ENCODE measurements around the gene KDM5A.

KDM5A gene

DNA sequence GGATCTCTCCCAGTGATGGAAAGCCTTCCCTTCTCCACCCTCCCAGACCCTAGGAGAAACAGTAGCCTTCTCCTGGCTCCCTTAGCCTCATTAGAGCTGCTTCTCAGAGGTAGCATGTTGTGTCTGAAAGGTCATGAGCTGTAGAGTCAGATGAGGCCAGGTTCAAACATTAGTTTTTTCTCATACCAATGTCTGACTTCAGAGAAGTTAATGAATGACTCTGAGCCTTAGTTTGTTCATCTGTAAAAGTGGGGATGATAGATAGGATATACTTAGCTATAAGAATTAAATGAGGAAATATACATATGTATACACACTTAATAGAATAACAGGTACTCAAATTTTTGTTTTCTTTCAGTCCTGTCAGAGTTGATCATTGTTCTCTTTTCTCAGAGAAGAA lies 127.0 kb downstream of the KDM5A start:
- no peaks in the 10 kb centered on the region for H3K4me1 ChIP-seq (ENCODE audit: control insufficient read depth in 1 of 2, insufficient read depth in 1 of 2, low read depth in 1 of 2, low read length in 1 of 2)
- no peaks in the 10 kb centered on the region for H3K36me3 ChIP-seq
- H3K27me3 ChIP-seq: peaks cover 70% of the 10 kb centered on the region
- H3K4me3 ChIP-seq (ENCODE audit: low read depth in 1 of 2, low read length in 1 of 2): no peak overlapping the region
- H3K27ac ChIP-seq: no peak overlapping the region
- TF ChIP-seq, protein P1, sequence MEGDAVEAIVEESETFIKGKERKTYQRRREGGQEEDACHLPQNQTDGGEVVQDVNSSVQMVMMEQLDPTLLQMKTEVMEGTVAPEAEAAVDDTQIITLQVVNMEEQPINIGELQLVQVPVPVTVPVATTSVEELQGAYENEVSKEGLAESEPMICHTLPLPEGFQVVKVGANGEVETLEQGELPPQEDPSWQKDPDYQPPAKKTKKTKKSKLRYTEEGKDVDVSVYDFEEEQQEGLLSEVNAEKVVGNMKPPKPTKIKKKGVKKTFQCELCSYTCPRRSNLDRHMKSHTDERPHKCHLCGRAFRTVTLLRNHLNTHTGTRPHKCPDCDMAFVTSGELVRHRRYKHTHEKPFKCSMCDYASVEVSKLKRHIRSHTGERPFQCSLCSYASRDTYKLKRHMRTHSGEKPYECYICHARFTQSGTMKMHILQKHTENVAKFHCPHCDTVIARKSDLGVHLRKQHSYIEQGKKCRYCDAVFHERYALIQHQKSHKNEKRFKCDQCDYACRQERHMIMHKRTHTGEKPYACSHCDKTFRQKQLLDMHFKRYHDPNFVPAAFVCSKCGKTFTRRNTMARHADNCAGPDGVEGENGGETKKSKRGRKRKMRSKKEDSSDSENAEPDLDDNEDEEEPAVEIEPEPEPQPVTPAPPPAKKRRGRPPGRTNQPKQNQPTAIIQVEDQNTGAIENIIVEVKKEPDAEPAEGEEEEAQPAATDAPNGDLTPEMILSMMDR (IDR thresholded peaks at IDR 0.05): no peak
- no peaks in the 10 kb centered on the region for H3K9me3 ChIP-seq

DNA sequence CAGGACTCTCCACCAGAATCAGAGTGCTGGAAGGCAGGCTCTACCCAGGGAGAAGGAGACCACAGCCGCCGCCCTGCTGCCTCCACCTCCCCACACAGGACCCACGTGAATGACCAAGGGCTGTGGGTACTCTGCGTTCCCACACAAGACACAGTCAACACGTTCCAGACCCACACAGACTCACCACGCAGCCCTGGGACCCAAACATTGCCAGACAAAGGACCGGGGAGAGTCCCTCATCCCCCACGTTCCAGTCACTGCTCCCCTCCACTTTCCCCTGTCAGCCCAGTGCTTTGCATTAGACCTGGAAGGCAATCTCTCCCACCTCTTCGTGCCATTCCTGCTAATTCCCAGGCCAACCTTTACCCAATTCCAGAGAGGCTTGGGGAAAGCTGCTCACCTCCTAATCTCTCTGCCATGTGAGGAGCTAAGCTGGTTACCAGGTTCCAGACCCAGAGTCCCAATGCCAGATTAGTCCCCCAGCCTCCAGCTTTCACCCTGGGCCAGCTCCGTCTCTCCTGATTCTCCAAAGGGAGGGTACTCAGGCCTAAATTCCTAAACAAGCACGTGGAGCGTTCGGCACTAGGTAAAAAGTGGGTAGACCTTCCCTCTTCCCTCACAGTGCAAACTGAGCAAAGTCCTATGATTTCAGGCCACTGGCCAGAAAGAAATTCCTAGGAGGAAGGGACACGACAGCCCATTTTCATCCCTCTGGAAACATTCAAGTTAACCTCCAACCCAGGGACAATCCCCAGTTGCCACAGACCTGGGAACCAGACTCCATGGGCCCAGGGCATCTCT lies 131.4 kb downstream of the KDM5A start:
- TF ChIP-seq, protein P1 (IDR thresholded peaks at IDR 0.05): no peak
- Histone ChIP-seq H3K36me3 (no peaks in the 10 kb centered on the region), H3K4me3 (ENCODE audit: low read depth in 1 of 2, low read length in 1 of 2) (no peak overlapping the region), H3K4me1 (ENCODE audit: control insufficient read depth in 1 of 2, insufficient read depth in 1 of 2, low read depth in 1 of 2, low read length in 1 of 2) (no peaks in the 10 kb centered on the region), H3K27me3 (peaks cover 72% of the 10 kb centered on the region), H3K9me3 (no peaks in the 10 kb centered on the region), H3K27ac (no peak overlapping the region)

DNA sequence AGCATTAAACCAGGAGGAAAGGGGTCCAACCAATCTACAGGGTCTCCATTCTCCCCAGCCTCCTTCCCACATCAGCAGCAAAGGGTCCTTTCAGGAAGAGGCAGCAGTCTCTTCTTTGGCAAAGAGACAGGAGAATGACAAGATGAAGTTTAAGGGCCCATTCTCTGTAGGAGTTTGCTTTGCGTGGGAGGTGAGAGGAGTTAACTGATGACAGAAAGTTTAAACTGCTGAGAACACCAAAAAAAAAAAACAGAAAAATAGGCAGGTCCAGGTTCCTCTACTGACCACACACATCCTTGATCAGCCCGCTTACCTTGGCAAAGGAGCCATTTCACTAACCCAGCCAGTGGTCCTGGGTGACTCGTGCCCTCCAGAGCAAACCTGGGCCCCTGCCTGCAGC lies 132.2 kb downstream of the KDM5A start:
- no peak overlapping the region for H3K27ac ChIP-seq

DNA sequence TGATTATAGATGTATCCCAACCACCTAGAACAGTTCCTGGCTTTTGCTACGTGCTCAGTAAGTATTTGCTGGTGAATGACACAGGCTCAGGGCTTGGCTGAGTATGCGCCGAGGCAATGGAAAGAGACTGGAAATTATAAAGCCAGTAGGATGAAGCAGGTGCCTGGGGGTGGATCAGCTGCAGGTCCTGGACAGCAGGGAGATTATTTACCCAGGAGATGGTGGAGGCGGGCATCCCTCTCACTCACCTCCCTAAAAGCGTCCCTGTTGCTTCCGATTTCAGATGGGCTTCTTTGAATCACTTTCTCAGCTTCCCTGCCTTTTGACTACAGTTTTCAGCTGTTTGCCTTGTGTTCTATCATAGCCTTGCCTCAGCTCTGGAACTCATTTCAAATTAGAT lies 132.9 kb downstream of the KDM5A start:
- Histone ChIP-seq H3K36me3 (no peaks in the 10 kb centered on the region), H3K27me3 (peaks cover 61% of the 10 kb centered on the region), H3K4me1 (ENCODE audit: control insufficient read depth in 1 of 2, insufficient read depth in 1 of 2, low read depth in 1 of 2, low read length in 1 of 2) (no peaks in the 10 kb centered on the region), H3K9me3 (no peaks in the 10 kb centered on the region), H3K27ac (no peak overlapping the region), H3K4me3 (ENCODE audit: low read depth in 1 of 2, low read length in 1 of 2) (no peak overlapping the region)
- TF ChIP-seq, protein P1 (IDR thresholded peaks at IDR 0.05): no peak

More for the DNA sequence above, 132.2 kb downstream of the KDM5A start:
- Histone ChIP-seq H3K4me3 (ENCODE audit: low read depth in 1 of 2, low read length in 1 of 2) (no peak overlapping the region), H3K27me3 (peaks cover 65% of the 10 kb centered on the region), H3K9me3 (no peaks in the 10 kb centered on the region), H3K4me1 (ENCODE audit: control insufficient read depth in 1 of 2, insufficient read depth in 1 of 2, low read depth in 1 of 2, low read length in 1 of 2) (no peaks in the 10 kb centered on the region), H3K36me3 (no peaks in the 10 kb centered on the region)
- TF ChIP-seq, protein P1 (IDR thresholded peaks at IDR 0.05): no peak

DNA sequence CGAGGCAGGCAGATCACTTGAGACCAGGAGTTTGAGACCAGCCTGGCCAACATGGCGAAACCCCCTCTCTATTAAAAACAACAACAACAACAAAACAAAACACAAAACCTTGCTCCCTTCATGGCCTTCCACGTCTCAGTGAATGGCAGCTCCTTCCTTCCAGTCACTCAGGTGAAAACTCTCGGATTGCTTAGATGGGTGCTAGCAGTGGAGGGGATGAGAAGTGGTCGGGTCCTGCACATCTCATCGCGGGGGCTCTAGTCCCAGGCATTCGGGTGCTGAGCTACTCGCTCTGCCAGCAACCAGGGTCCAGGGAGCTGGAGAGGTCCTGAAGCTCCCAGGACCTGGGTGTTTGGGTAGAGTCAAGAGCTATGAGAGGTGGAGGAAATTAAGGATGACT lies 134.2 kb downstream of the KDM5A start:
- H3K27ac ChIP-seq: no peak overlapping the region
- H3K27me3 ChIP-seq: peaks cover 54% of the 10 kb centered on the region
- no peaks in the 10 kb centered on the region for H3K9me3 ChIP-seq
- TF ChIP-seq, protein P1 (IDR thresholded peaks at IDR 0.05): no peak
- no peaks in the 10 kb centered on the region for H3K36me3 ChIP-seq
- H3K4me1 ChIP-seq (ENCODE audit: control insufficient read depth in 1 of 2, insufficient read depth in 1 of 2, low read depth in 1 of 2, low read length in 1 of 2): no peaks in the 10 kb centered on the region
- H3K4me3 ChIP-seq (ENCODE audit: low read depth in 1 of 2, low read length in 1 of 2): no peak overlapping the region

All from neutrophil (primary cell).